22Rv1 (cell line): ENCODE measurements around the gene TBL2.

Experiments
- ZFX ChIP-seq: fragments of 450-650 bp; IDR thresholded peaks from 2 replicates; pipeline ENCODE4 v1.6.1; 2017; ENCODE audit warnings: antibody characterized with exemption, borderline replicate concordance
- TF ChIP-seq, protein P1 (sequence below): fragments of 450-650 bp; IDR thresholded peaks from 2 replicates; pipeline ENCODE4 v1.5.1; 2017; ENCODE audit warnings: mild to moderate bottlenecking

DNA sequence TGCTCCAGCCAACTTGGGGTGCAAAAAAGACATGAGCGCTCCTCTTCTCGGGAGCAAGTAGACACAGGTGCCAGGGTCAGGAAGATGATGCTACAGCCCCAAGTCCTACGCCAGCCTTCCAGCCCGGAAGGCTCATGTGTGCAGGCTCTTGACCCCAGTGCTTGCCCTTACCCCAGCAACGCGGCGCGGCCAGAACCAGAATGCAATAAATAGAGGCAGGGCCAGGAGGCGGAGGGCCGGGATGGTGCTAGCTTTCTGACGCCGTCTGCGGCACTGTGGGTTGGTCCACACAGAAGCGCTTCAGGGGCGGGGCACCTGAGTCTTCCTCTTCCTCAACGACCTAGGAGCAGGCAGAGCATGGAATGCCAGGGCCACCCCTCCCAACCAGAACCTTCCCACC, 41.3 kb downstream of the TBL2 start:
- TF ChIP-seq, protein P1, sequence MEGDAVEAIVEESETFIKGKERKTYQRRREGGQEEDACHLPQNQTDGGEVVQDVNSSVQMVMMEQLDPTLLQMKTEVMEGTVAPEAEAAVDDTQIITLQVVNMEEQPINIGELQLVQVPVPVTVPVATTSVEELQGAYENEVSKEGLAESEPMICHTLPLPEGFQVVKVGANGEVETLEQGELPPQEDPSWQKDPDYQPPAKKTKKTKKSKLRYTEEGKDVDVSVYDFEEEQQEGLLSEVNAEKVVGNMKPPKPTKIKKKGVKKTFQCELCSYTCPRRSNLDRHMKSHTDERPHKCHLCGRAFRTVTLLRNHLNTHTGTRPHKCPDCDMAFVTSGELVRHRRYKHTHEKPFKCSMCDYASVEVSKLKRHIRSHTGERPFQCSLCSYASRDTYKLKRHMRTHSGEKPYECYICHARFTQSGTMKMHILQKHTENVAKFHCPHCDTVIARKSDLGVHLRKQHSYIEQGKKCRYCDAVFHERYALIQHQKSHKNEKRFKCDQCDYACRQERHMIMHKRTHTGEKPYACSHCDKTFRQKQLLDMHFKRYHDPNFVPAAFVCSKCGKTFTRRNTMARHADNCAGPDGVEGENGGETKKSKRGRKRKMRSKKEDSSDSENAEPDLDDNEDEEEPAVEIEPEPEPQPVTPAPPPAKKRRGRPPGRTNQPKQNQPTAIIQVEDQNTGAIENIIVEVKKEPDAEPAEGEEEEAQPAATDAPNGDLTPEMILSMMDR, result no peak
- TF ChIP-seq ZFX, result no peak
